MM.1S (cell line): Measurements from ENCODE around the gene MOGAT3.

Experiments used
- EZH2phosphoT487 ChIP-seq: fragments of 300-600 bp; sonication (generic); IDR thresholded peaks from 2 replicates; pipeline ENCODE4 v1.6.1; 2018; ENCODE audit warnings: antibody characterized with exemption, low read length
- TF ChIP-seq, protein P1 (sequence below): fragments of 300-600 bp; sonication (generic); IDR thresholded peaks from 2 replicates; pipeline ENCODE4 v1.5.1; 2016; ENCODE audit warnings: antibody characterized with exemption, low read length, mixed read lengths

GRCh38 chr7:101211501-101211900, 10.7 kb upstream of the MOGAT3 start:
- TF ChIP-seq, protein P1, sequence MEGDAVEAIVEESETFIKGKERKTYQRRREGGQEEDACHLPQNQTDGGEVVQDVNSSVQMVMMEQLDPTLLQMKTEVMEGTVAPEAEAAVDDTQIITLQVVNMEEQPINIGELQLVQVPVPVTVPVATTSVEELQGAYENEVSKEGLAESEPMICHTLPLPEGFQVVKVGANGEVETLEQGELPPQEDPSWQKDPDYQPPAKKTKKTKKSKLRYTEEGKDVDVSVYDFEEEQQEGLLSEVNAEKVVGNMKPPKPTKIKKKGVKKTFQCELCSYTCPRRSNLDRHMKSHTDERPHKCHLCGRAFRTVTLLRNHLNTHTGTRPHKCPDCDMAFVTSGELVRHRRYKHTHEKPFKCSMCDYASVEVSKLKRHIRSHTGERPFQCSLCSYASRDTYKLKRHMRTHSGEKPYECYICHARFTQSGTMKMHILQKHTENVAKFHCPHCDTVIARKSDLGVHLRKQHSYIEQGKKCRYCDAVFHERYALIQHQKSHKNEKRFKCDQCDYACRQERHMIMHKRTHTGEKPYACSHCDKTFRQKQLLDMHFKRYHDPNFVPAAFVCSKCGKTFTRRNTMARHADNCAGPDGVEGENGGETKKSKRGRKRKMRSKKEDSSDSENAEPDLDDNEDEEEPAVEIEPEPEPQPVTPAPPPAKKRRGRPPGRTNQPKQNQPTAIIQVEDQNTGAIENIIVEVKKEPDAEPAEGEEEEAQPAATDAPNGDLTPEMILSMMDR = no peak
- no peak for TF ChIP-seq EZH2phosphoT487
